ENCODE results near the gene NAT8L.

DNA sequence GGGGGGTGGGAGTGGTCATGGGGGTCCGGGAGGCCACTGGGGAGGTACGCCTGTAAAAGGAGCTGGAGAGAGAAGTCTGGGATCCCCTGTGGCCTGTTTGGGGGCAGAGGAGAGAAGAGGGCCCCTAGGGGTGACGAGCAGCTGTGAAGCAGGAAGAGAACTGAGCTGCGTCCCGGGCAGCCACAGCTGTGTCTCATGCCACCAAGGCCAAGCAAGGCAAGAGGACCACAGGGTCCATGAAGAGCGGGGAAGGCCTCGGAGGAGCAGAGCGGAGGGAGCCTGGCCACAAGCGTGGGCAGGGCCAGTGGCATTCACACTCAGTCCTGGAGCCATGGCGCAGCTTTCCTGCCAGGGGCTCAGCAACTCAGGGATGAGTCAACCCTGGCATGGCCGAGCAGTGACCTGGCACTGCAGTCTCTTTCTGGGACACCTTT, 13.6 kb upstream of the NAT8L start:
- TF ChIP-seq, protein P1, sequence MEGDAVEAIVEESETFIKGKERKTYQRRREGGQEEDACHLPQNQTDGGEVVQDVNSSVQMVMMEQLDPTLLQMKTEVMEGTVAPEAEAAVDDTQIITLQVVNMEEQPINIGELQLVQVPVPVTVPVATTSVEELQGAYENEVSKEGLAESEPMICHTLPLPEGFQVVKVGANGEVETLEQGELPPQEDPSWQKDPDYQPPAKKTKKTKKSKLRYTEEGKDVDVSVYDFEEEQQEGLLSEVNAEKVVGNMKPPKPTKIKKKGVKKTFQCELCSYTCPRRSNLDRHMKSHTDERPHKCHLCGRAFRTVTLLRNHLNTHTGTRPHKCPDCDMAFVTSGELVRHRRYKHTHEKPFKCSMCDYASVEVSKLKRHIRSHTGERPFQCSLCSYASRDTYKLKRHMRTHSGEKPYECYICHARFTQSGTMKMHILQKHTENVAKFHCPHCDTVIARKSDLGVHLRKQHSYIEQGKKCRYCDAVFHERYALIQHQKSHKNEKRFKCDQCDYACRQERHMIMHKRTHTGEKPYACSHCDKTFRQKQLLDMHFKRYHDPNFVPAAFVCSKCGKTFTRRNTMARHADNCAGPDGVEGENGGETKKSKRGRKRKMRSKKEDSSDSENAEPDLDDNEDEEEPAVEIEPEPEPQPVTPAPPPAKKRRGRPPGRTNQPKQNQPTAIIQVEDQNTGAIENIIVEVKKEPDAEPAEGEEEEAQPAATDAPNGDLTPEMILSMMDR (conservative IDR thresholded peaks at IDR 0.05; ENCODE audit: low read length): no peak
- no peak for TF ChIP-seq EZH2phosphoT487 (IDR thresholded peaks at IDR 0.05; ENCODE audit: borderline replicate concordance, low read depth, low read length)
